Stomach smooth muscle (tissue), 2 donors: ENCODE measurements around the gene AJM1.
"Not testable (repeated sequence)": the region's sequence is repeated elsewhere in the genome, so short reads cannot be mapped to it uniquely, and the experiment has no call there.

Source experiments
- H3K27ac ChIP-seq: one replicate; pipeline ENCODE4 v1.7.0; 2013; ENCODE audit warnings: mild to moderate bottlenecking, low read length, inconsistent platforms
- H3K27me3 ChIP-seq, 2 donors: one replicate each; pipeline ENCODE4 v1.7.0; 2013; ENCODE audit warnings: low read length in 2 of 2; ENCODE audit not compliant: insufficient read depth in 2 of 2, control insufficient read depth in 1 of 2
- H3K36me3 ChIP-seq, 2 donors: one replicate each; pipeline ENCODE4 v1.7.0; 2013; ENCODE audit warnings: low read length in 2 of 2; ENCODE audit not compliant: control insufficient read depth in 2 of 2, insufficient read depth in 2 of 2
- H3K4me1 ChIP-seq: one replicate; pipeline ENCODE4 v1.7.0; 2013; ENCODE audit warnings: low read length; ENCODE audit not compliant: control insufficient read depth, insufficient read depth
- H3K4me3 ChIP-seq, 2 donors: one replicate each; pipeline ENCODE4 v1.7.0; 2013; ENCODE audit warnings: low read length in 2 of 2
- H3K9ac ChIP-seq, 2 donors: one replicate each; pipeline ENCODE4 v1.7.0; 2013; ENCODE audit warnings: low read length in 2 of 2, mild to moderate bottlenecking in 1 of 2
- H3K9me3 ChIP-seq, 2 donors: one replicate each; pipeline ENCODE4 v1.7.0; 2013; ENCODE audit warnings: low read length in 2 of 2; ENCODE audit not compliant: control insufficient read depth in 2 of 2
- donor health status: healthy.
- donor health status: Pancreatic carcinoma.

The AJM1 gene

GRCh38 chr9:136842380-136842948 lies at the start of gene AJM1:
Gene AJM1, plus strand, starts transcription at chr9:136842478. Its CDS starts 1,937 bp downstream, at chr9:136844415.
- Histone ChIP-seq H3K4me3 (peak within 1 kb of the TSS; percentile 62 to 77), H3K4me1 (peaks cover 45% of the 10 kb centered on the region), H3K27me3 (peaks cover 9 to 33% of the 10 kb centered on the region in 2 donors), H3K9ac (peak within 1 kb of the TSS in 1 of 2 donors; percentile 32)
- not testable (repeated sequence) for H3K9me3 ChIP-seq, H3K27ac ChIP-seq, H3K36me3 ChIP-seq

GRCh38 chr9:136793086-136793946 lies 49.0 kb upstream of the AJM1 start:
- no peak overlapping the region for H3K27ac ChIP-seq

GRCh38 chr9:136794281-136794999 lies 47.8 kb upstream of the AJM1 start:
- Histone ChIP-seq H3K9me3 (no peaks in the 10 kb centered on the region), H3K27me3 (peaks cover 22 to 25% of the 10 kb centered on the region in 2 donors), H3K4me3 (no peak overlapping the region), H3K4me1 (peaks cover 22% of the 10 kb centered on the region), H3K27ac (no peak overlapping the region), H3K9ac (no peak overlapping the region), H3K36me3 (no peaks in the 10 kb centered on the region)

More at GRCh38 chr9:136793086-136793946, 49.0 kb upstream of the AJM1 start:
- H3K4me3 ChIP-seq, result no peak overlapping the region
- no peaks in the 10 kb centered on the region for H3K9me3 ChIP-seq
- no peaks in the 10 kb centered on the region for H3K36me3 ChIP-seq
- peaks cover 11 to 15% of the 10 kb centered on the region in 2 donors for H3K27me3 ChIP-seq
- no peak overlapping the region for H3K9ac ChIP-seq
- peaks cover 21% of the 10 kb centered on the region for H3K4me1 ChIP-seq

- Histone ChIP-seq H3K27ac (no peak overlapping the region), H3K4me3 (no peak overlapping the region), H3K27me3 (peaks cover 27 to 31% of the 10 kb centered on the region in 2 donors), H3K36me3 (no peaks in the 10 kb centered on the region), H3K4me1 (peaks cover 27% of the 10 kb centered on the region), H3K9ac (no peak overlapping the region), H3K9me3 (no peaks in the 10 kb centered on the region)
These were observed 47.3 kb upstream of the AJM1 start for GRCh38 chr9:136795000-136795348.

- Histone ChIP-seq H3K4me1 (peaks cover 32% of the 10 kb centered on the region), H3K27me3 (peaks cover 38 to 41% of the 10 kb centered on the region in 2 donors), H3K9me3 (no peaks in the 10 kb centered on the region), H3K4me3 (no peak within 1 kb of the TSS), H3K9ac (no peak within 1 kb of the TSS), H3K36me3 (no peaks in the 10 kb centered on the region), H3K27ac (no peak within 1 kb of the TSS)
These were observed 46.0 kb upstream of the AJM1 start, which contains the start of gene CCDC183 for GRCh38 chr9:136796238-136796774. Gene CCDC183, plus strand, starts transcription at chr9:136796338. Its CDS starts 60 bp downstream, at chr9:136796398.

- Histone ChIP-seq H3K4me1 (peaks cover 27% of the 10 kb centered on the region), H3K27me3 (peaks cover 43 to 44% of the 10 kb centered on the region in 2 donors)
- not testable (repeated sequence) for H3K9ac ChIP-seq, H3K4me3 ChIP-seq, H3K36me3 ChIP-seq, H3K27ac ChIP-seq, H3K9me3 ChIP-seq
These were observed 45.4 kb upstream of the AJM1 start for GRCh38 chr9:136796775-136797347.

GRCh38 chr9:136798708-136799078 lies 43.6 kb upstream of the AJM1 start:
- Histone ChIP-seq H3K4me1 (peaks cover 15% of the 10 kb centered on the region), H3K27me3 (peaks cover 50 to 51% of the 10 kb centered on the region in 2 donors), H3K9me3 (no peaks in the 10 kb centered on the region), H3K27ac (no peak overlapping the region), H3K4me3 (no peak overlapping the region), H3K36me3 (no peaks in the 10 kb centered on the region), H3K9ac (no peak overlapping the region)

GRCh38 chr9:136799079-136799853 lies 43.0 kb upstream of the AJM1 start:
- H3K27me3 ChIP-seq, result peaks cover 50 to 51% of the 10 kb centered on the region in 2 donors
- no peaks in the 10 kb centered on the region for H3K36me3 ChIP-seq
- H3K4me1 ChIP-seq, result peaks cover 15% of the 10 kb centered on the region
- H3K9me3 ChIP-seq, result no peaks in the 10 kb centered on the region
- H3K9ac ChIP-seq, result no peak overlapping the region
- peak overlapping the region in 1 of 2 donors; percentile 62 for H3K4me3 ChIP-seq
- no peak overlapping the region for H3K27ac ChIP-seq

GRCh38 chr9:136799854-136800657 lies 42.2 kb upstream of the AJM1 start:
- no peak overlapping the region for H3K27ac ChIP-seq
- no peaks in the 10 kb centered on the region for H3K9me3 ChIP-seq
- peak overlapping the region; percentile 22 to 62 for H3K4me3 ChIP-seq
- no peak overlapping the region for H3K9ac ChIP-seq
- H3K27me3 ChIP-seq, result peaks cover 50 to 51% of the 10 kb centered on the region in 2 donors
- H3K4me1 ChIP-seq, result peaks cover 15% of the 10 kb centered on the region
- no peaks in the 10 kb centered on the region for H3K36me3 ChIP-seq
